ENCODE data around the gene PBX3.

The PBX3 gene

GRCh38 chr9:125909459-125909858 is 162.3 kb downstream of the PBX3 start:
- peaks cover 6% of the 10 kb centered on the region for H3K4me1 Mint-ChIP-seq
- H3K36me3 Mint-ChIP-seq: peaks cover 2% of the 10 kb centered on the region
- no peak overlapping the region for H3K4me3 Mint-ChIP-seq
- H3K27me3 Mint-ChIP-seq: no peaks in the 10 kb centered on the region
- ATAC-seq (ENCODE audit: low read depth) (no peak), DNase-seq (ENCODE audit: low spot score in 2 of 2) (no peak)
- H3K27ac Mint-ChIP-seq: no peak overlapping the region
- H3K9me3 Mint-ChIP-seq: no peaks in the 10 kb centered on the region

- no peak overlapping the region for H3K27ac Mint-ChIP-seq
- H3K36me3 Mint-ChIP-seq: peaks cover 2% of the 10 kb centered on the region
- no peak for DNase-seq (ENCODE audit: low spot score in 2 of 2)
- H3K4me1 Mint-ChIP-seq: peaks cover 5% of the 10 kb centered on the region
- no peak for ATAC-seq (ENCODE audit: low read depth)
- H3K4me3 Mint-ChIP-seq: no peak overlapping the region
- no peaks in the 10 kb centered on the region for H3K27me3 Mint-ChIP-seq
- no peaks in the 10 kb centered on the region for H3K9me3 Mint-ChIP-seq
Observed at GRCh38 chr9:125910286-125910685, 163.1 kb downstream of the PBX3 start.

- no peaks in the 10 kb centered on the region for H3K9me3 Mint-ChIP-seq
- no peak for DNase-seq (ENCODE audit: low spot score in 2 of 2)
- ATAC-seq (ENCODE audit: low read depth): no peak
- peaks cover 7% of the 10 kb centered on the region for H3K36me3 Mint-ChIP-seq
- H3K4me3 Mint-ChIP-seq: no peak overlapping the region
- no peaks in the 10 kb centered on the region for H3K27me3 Mint-ChIP-seq
- H3K4me1 Mint-ChIP-seq: peaks cover 2% of the 10 kb centered on the region
- H3K27ac Mint-ChIP-seq: no peak overlapping the region
Observed at GRCh38 chr9:125911861-125912644, 164.9 kb downstream of the PBX3 start.

- Mint-ChIP-seq H3K27ac (no peak overlapping the region), H3K36me3 (peaks cover 7% of the 10 kb centered on the region), H3K4me3 (no peak overlapping the region), H3K9me3 (no peaks in the 10 kb centered on the region), H3K27me3 (no peaks in the 10 kb centered on the region), H3K4me1 (peaks cover 2% of the 10 kb centered on the region)
- DNase-seq (ENCODE audit: low spot score in 2 of 2): no peak
- ATAC-seq (ENCODE audit: low read depth): no peak
Observed at GRCh38 chr9:125912667-125913066, 165.5 kb downstream of the PBX3 start.

- no peak for DNase-seq (ENCODE audit: low spot score in 2 of 2)
- H3K9me3 Mint-ChIP-seq: no peaks in the 10 kb centered on the region
- no peak overlapping the region for H3K27ac Mint-ChIP-seq
- ATAC-seq (ENCODE audit: low read depth): no peak
- H3K4me1 Mint-ChIP-seq: no peaks in the 10 kb centered on the region
- no peaks in the 10 kb centered on the region for H3K27me3 Mint-ChIP-seq
- no peak overlapping the region for H3K4me3 Mint-ChIP-seq
- H3K36me3 Mint-ChIP-seq: peaks cover 7% of the 10 kb centered on the region
Observed at GRCh38 chr9:125913551-125913950, 166.4 kb downstream of the PBX3 start.

GRCh38 chr9:125914411-125914810 is 167.2 kb downstream of the PBX3 start:
- Mint-ChIP-seq H3K27ac (no peak overlapping the region), H3K9me3 (no peaks in the 10 kb centered on the region), H3K27me3 (no peaks in the 10 kb centered on the region), H3K4me3 (no peak overlapping the region), H3K36me3 (peaks cover 7% of the 10 kb centered on the region), H3K4me1 (no peaks in the 10 kb centered on the region)
- ATAC-seq (ENCODE audit: low read depth) (no peak), DNase-seq (ENCODE audit: low spot score in 2 of 2) (no peak)

- Mint-ChIP-seq H3K4me1 (no peaks in the 10 kb centered on the region), H3K36me3 (peaks cover 7% of the 10 kb centered on the region), H3K27ac (no peak overlapping the region), H3K9me3 (no peaks in the 10 kb centered on the region), H3K4me3 (no peak overlapping the region), H3K27me3 (no peaks in the 10 kb centered on the region)
- no peak for DNase-seq (ENCODE audit: low spot score in 2 of 2)
- ATAC-seq (ENCODE audit: low read depth): no peak
Observed at GRCh38 chr9:125915606-125916005, 168.4 kb downstream of the PBX3 start.

GRCh38 chr9:125919565-125919964 is 172.4 kb downstream of the PBX3 start:
- DNase-seq (ENCODE audit: low spot score in 2 of 2): no peak
- no peak overlapping the region for H3K4me3 Mint-ChIP-seq
- no peaks in the 10 kb centered on the region for H3K4me1 Mint-ChIP-seq
- H3K36me3 Mint-ChIP-seq: peaks cover 7% of the 10 kb centered on the region
- H3K9me3 Mint-ChIP-seq: no peaks in the 10 kb centered on the region
- no peak overlapping the region for H3K27ac Mint-ChIP-seq
- H3K27me3 Mint-ChIP-seq: no peaks in the 10 kb centered on the region
- ATAC-seq (ENCODE audit: low read depth): no peak

- ATAC-seq (ENCODE audit: low read depth): no peak
- Mint-ChIP-seq H3K4me3 (no peak overlapping the region), H3K27ac (no peak overlapping the region), H3K9me3 (no peaks in the 10 kb centered on the region), H3K36me3 (peaks cover 7% of the 10 kb centered on the region), H3K4me1 (no peaks in the 10 kb centered on the region), H3K27me3 (no peaks in the 10 kb centered on the region)
- no peak for DNase-seq (ENCODE audit: low spot score in 2 of 2)
Observed at GRCh38 chr9:125920402-125920801, 173.2 kb downstream of the PBX3 start.

GRCh38 chr9:125922854-125923253 is 175.7 kb downstream of the PBX3 start:
- H3K4me3 Mint-ChIP-seq: no peak overlapping the region
- DNase-seq (ENCODE audit: low spot score in 2 of 2) (no peak), ATAC-seq (ENCODE audit: low read depth) (no peak)
- H3K36me3 Mint-ChIP-seq: peaks cover 2% of the 10 kb centered on the region
- H3K4me1 Mint-ChIP-seq: peaks cover 2% of the 10 kb centered on the region
- no peaks in the 10 kb centered on the region for H3K9me3 Mint-ChIP-seq
- no peak overlapping the region for H3K27ac Mint-ChIP-seq
- no peaks in the 10 kb centered on the region for H3K27me3 Mint-ChIP-seq

- H3K27me3 Mint-ChIP-seq: no peaks in the 10 kb centered on the region
- H3K27ac Mint-ChIP-seq: no peak overlapping the region
- peaks cover 2% of the 10 kb centered on the region for H3K4me1 Mint-ChIP-seq
- no peak for ATAC-seq (ENCODE audit: low read depth)
- H3K4me3 Mint-ChIP-seq: no peak overlapping the region
- no peak for DNase-seq (ENCODE audit: low spot score in 2 of 2)
- peaks cover 2% of the 10 kb centered on the region for H3K36me3 Mint-ChIP-seq
- no peaks in the 10 kb centered on the region for H3K9me3 Mint-ChIP-seq
Observed at GRCh38 chr9:125924351-125924750, 177.2 kb downstream of the PBX3 start.

- Mint-ChIP-seq H3K4me3 (no peak overlapping the region), H3K27ac (no peak overlapping the region), H3K27me3 (no peaks in the 10 kb centered on the region), H3K9me3 (no peaks in the 10 kb centered on the region), H3K4me1 (peaks cover 2% of the 10 kb centered on the region), H3K36me3 (peaks cover 10% of the 10 kb centered on the region)
- ATAC-seq (ENCODE audit: low read depth) (no peak), DNase-seq (ENCODE audit: low spot score in 2 of 2) (no peak)
Observed at GRCh38 chr9:125926936-125927335, 179.8 kb downstream of the PBX3 start.

- DNase-seq (ENCODE audit: low spot score in 2 of 2) (no peak), ATAC-seq (ENCODE audit: low read depth) (no peak)
- Mint-ChIP-seq H3K4me1 (peaks cover 2% of the 10 kb centered on the region), H3K9me3 (no peaks in the 10 kb centered on the region), H3K4me3 (no peak overlapping the region), H3K27me3 (no peaks in the 10 kb centered on the region), H3K27ac (no peak overlapping the region), H3K36me3 (peaks cover 19% of the 10 kb centered on the region)
Observed at GRCh38 chr9:125929846-125930245, 182.7 kb downstream of the PBX3 start.

- Mint-ChIP-seq H3K9me3 (no peaks in the 10 kb centered on the region), H3K27ac (no peak overlapping the region), H3K4me1 (peaks cover 2% of the 10 kb centered on the region), H3K36me3 (peaks cover 19% of the 10 kb centered on the region), H3K4me3 (no peak overlapping the region), H3K27me3 (no peaks in the 10 kb centered on the region)
- no peak for DNase-seq (ENCODE audit: low spot score in 2 of 2)
- ATAC-seq (ENCODE audit: low read depth): no peak
Observed at GRCh38 chr9:125931211-125931610, 184.0 kb downstream of the PBX3 start.

- Mint-ChIP-seq H3K27me3 (no peaks in the 10 kb centered on the region), H3K4me3 (no peak overlapping the region), H3K4me1 (peaks cover 2% of the 10 kb centered on the region), H3K27ac (no peak overlapping the region), H3K9me3 (no peaks in the 10 kb centered on the region), H3K36me3 (peaks cover 19% of the 10 kb centered on the region)
- DNase-seq (ENCODE audit: low spot score in 2 of 2) (no peak), ATAC-seq (ENCODE audit: low read depth) (no peak)
Observed at GRCh38 chr9:125932012-125932411, 184.8 kb downstream of the PBX3 start.

Data from memory B cell (primary cell).